Vagina (tissue), 2 donors: ENCODE data around the gene TPCN2. TPM values are rescaled to one million over a fixed set of nuclear protein-coding genes. Genes with fewer than 3 reads are reported as not detected.

Experiments
- DNase-seq, 2 donors: peaks; one replicate each; pipeline ENCODE4 v3.0.0-alpha.2; 2017; ENCODE audit errors: extremely low spot score in 2 of 2
- H3K27ac ChIP-seq: fragments of 200-600 bp; sonication (generic); one replicate; pipeline ENCODE4 v1.5.1; 2019
- H3K27me3 ChIP-seq: fragments of 200-600 bp; sonication (generic); one replicate; pipeline ENCODE4 v1.5.1; 2019
- H3K36me3 ChIP-seq, 2 donors: fragments of 200-600 bp; sonication (generic); one replicate each; pipeline ENCODE4 v1.5.1; 2017 to 2019
- H3K4me1 ChIP-seq: fragments of 200-600 bp; sonication (generic); one replicate; pipeline ENCODE4 v1.5.1; 2019
- H3K4me3 ChIP-seq, 2 donors: fragments of 200-600 bp; sonication (generic); 1 replicate in 1 of 2; 2 replicates in 1 of 2; pipeline ENCODE4 v1.5.1; 2016 to 2019
- H3K9me3 ChIP-seq: fragments of 200-600 bp; sonication (generic); one replicate; pipeline ENCODE4 v1.5.1; 2019
- CTCF ChIP-seq, 3 experiments: fragments of 450-650 bp in 2 of 3; fragments of 200-600 bp in 1 of 3; sonication (generic) in 1 of 3; IDR thresholded peaks; one replicate each; pipeline ENCODE4 v1.5.1; 2017 to 2019; ENCODE audit warnings: antibody characterized with exemption in 3 of 3, mild to moderate bottlenecking in 2 of 3, moderate library complexity in 2 of 3
- POLR2A ChIP-seq, 2 donors: fragments of 450-650 bp; IDR thresholded peaks; one replicate each; pipeline ENCODE4 v1.6.1; 2017; ENCODE audit warnings: antibody characterized with exemption in 2 of 2, mild to moderate bottlenecking in 2 of 2, moderate library complexity in 2 of 2
- POLR2AphosphoS5 ChIP-seq, 2 donors: sonication (generic); formaldehyde crosslinking; IDR thresholded peaks; one replicate each; pipeline ENCODE4 v1.9.0; 2017; ENCODE audit warnings: antibody characterized with exemption in 2 of 2, mild to moderate bottlenecking in 2 of 2, low read depth in 1 of 2; ENCODE audit not compliant: insufficient read depth in 1 of 2
- intact Hi-C: fragments of 100-400 bp; cut with DNase I; formaldehyde crosslinking; loops from one replicate; pipeline ENCODE4 v1.15.1; 2023
- total RNA-seq: library from RNA; depleted of rRNA; stranded (reverse); fragments of >200 nt; gene quantifications from one replicate; pipeline ENCODE4 v1.2.3, GENCODE V29; 2016

The TPCN2 gene
- total RNA-seq, 1 donor from 2014 or later = 21.1 TPM

DNA sequence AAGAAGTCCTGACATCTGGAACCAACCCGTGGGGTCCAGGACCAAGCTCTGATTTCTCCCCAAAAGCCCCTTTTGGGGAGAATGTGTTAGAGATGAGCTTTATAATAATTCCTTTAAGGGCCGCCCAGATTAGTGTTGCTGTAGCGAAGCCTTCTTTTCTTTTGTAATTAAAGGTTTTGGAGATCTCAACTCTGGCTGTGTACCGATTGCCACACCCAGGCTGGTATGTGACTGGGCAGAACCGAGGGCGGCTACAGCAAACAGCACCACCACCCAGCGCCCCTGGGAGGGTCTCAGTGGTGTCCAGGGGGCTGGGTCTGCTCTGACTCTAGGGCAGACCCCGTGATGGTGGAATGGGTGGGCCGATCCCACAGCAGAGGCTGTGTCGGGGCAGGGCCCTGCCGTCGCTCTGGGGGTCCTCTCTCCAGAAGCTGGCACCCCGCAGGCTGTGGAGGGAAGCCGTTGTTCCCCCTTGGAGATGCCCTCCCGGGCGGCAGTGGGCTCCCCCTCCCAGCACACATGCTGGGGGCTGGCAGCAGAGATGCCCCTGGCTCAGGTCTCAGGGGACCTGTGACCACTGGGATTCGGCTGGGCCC, 31.0 kb downstream of the TPCN2 start:
- Histone ChIP-seq H3K4me1 (peaks cover 13% of the 10 kb centered on the region), H3K4me3 (no peak overlapping the region), H3K27ac (peak overlapping the region; percentile 18), H3K36me3 (peaks cover 0 to 38% of the 10 kb centered on the region in 2 donors), H3K9me3 (no peaks in the 10 kb centered on the region), H3K27me3 (no peaks in the 10 kb centered on the region)
- intact Hi-C loops = no loop called here
- no peak for TF ChIP-seq POLR2AphosphoS5 (IDR thresholded peaks at IDR 0.05; ENCODE audit: insufficient read depth in 1 of 2, low read depth in 1 of 2)
- TF ChIP-seq POLR2A (IDR thresholded peaks at IDR 0.05) = no peak
- TF ChIP-seq CTCF (IDR thresholded peaks at IDR 0.05) = no peak
- DNase-seq = no peak

- peak overlapping the region; percentile 18 for H3K27ac ChIP-seq
- DNase-seq = no peak
- intact Hi-C loops = no loop called here
These were observed 31.7 kb downstream of the TPCN2 start for GRCh38 chr11:69080257-69080995.

GRCh38 chr11:69081180-69081579, 32.4 kb downstream of the TPCN2 start:
- intact Hi-C loops = no loop called here
- Histone ChIP-seq H3K9me3 (no peaks in the 10 kb centered on the region), H3K27me3 (no peaks in the 10 kb centered on the region), H3K36me3 (peaks cover 0 to 47% of the 10 kb centered on the region in 2 donors), H3K4me1 (peaks cover 1% of the 10 kb centered on the region), H3K27ac (no peak overlapping the region), H3K4me3 (no peak overlapping the region)
- no peak for DNase-seq
- TF ChIP-seq CTCF (IDR thresholded peaks at IDR 0.05) (no peak), POLR2AphosphoS5 (IDR thresholded peaks at IDR 0.05; ENCODE audit: insufficient read depth in 1 of 2, low read depth in 1 of 2) (no peak), POLR2A (IDR thresholded peaks at IDR 0.05) (no peak)

More at GRCh38 chr11:69080257-69080995, 31.7 kb downstream of the TPCN2 start:
- peaks cover 0 to 40% of the 10 kb centered on the region in 2 donors for H3K36me3 ChIP-seq
- TF ChIP-seq CTCF (IDR thresholded peaks at IDR 0.05) (no peak), POLR2A (IDR thresholded peaks at IDR 0.05) (no peak), POLR2AphosphoS5 (IDR thresholded peaks at IDR 0.05; ENCODE audit: insufficient read depth in 1 of 2, low read depth in 1 of 2) (no peak)
- H3K4me1 ChIP-seq = peaks cover 9% of the 10 kb centered on the region
- no peaks in the 10 kb centered on the region for H3K9me3 ChIP-seq
- no peaks in the 10 kb centered on the region for H3K27me3 ChIP-seq
- H3K4me3 ChIP-seq = no peak overlapping the region

GRCh38 chr11:69083531-69084247, 35.0 kb downstream of the TPCN2 start:
- H3K4me3 ChIP-seq = no peak overlapping the region
- no peaks in the 10 kb centered on the region for H3K9me3 ChIP-seq
- intact Hi-C loops = no loop called here
- H3K36me3 ChIP-seq = peaks cover 0 to 41% of the 10 kb centered on the region in 2 donors
- no peak for TF ChIP-seq CTCF (IDR thresholded peaks at IDR 0.05)
- TF ChIP-seq POLR2AphosphoS5 (IDR thresholded peaks at IDR 0.05; ENCODE audit: insufficient read depth in 1 of 2, low read depth in 1 of 2) = no peak
- TF ChIP-seq POLR2A (IDR thresholded peaks at IDR 0.05) = no peak
- H3K27me3 ChIP-seq = no peaks in the 10 kb centered on the region
- H3K27ac ChIP-seq = no peak overlapping the region
- DNase-seq = no peak
- H3K4me1 ChIP-seq = peaks cover 6% of the 10 kb centered on the region
